ENCODE measurements around the gene NFKBIB. TPM values are rescaled to one million over a fixed set of nuclear protein-coding genes. Genes with fewer than 3 reads are reported as not detected.

The NFKBIB gene
- total RNA-seq, 3 donors from 2014 or later, result 29.9 to 37.2 (median 30.9) TPM

GRCh38 chr19:38862321-38863059 is 37.3 kb upstream of the NFKBIB start:
- H3K9me3 ChIP-seq, result no peaks in the 10 kb centered on the region
- no peak for TF ChIP-seq CTCF (IDR thresholded peaks at IDR 0.05)
- peaks cover 31% of the 10 kb centered on the region for H3K4me1 ChIP-seq (ENCODE audit: low read depth)
- intact Hi-C loops (cut with DNase I, micrococcal nuclease), result no loop called here
- ATAC-seq, result peak; percentile 69
- peak in 1 of 3 donors; percentile 48 for DNase-seq
- no peaks in the 10 kb centered on the region for H3K36me3 ChIP-seq (ENCODE audit: low read depth)
- no peak overlapping the region for H3K4me3 ChIP-seq

GRCh38 chr19:38867171-38867780 is 32.5 kb upstream of the NFKBIB start:
- intact Hi-C loops (cut with DNase I, micrococcal nuclease), result no loop called here
- DNase-seq (no peak), ATAC-seq (no peak)
- H3K9me3 ChIP-seq, result no peaks in the 10 kb centered on the region
- no peak for TF ChIP-seq CTCF (IDR thresholded peaks at IDR 0.05)
- H3K36me3 ChIP-seq (ENCODE audit: low read depth), result no peaks in the 10 kb centered on the region
- H3K4me1 ChIP-seq (ENCODE audit: low read depth), result peaks cover 24% of the 10 kb centered on the region
- no peak overlapping the region for H3K4me3 ChIP-seq

DNA sequence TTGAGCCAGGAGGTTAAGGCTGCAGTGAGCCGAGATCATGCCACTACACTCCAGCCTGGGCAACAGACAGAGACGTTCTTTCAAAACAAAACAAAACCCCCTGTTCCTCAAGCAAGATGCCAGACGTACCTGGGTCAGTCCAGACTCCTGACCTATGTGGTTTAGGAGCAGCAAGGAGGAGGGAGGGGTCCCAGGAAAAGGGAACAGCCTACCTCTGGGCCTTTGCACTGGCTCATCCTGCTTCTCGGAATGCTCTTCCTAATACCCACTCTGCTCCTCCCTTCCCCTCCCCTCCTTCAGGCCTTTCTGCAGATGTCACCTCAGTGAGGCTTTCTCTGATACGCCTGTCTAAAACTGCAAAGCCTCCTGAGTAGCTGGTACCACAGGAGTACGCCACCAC is 31.2 kb upstream of the NFKBIB start:
- Histone ChIP-seq H3K4me1 (ENCODE audit: low read depth) (peaks cover 15% of the 10 kb centered on the region), H3K4me3 (no peak overlapping the region), H3K9me3 (no peaks in the 10 kb centered on the region), H3K36me3 (ENCODE audit: low read depth) (no peaks in the 10 kb centered on the region)
- TF ChIP-seq CTCF (IDR thresholded peaks at IDR 0.05), result no peak
- ATAC-seq, result no peak
- intact Hi-C loops (cut with DNase I, micrococcal nuclease), result no loop called here
- DNase-seq, result no peak

DNA sequence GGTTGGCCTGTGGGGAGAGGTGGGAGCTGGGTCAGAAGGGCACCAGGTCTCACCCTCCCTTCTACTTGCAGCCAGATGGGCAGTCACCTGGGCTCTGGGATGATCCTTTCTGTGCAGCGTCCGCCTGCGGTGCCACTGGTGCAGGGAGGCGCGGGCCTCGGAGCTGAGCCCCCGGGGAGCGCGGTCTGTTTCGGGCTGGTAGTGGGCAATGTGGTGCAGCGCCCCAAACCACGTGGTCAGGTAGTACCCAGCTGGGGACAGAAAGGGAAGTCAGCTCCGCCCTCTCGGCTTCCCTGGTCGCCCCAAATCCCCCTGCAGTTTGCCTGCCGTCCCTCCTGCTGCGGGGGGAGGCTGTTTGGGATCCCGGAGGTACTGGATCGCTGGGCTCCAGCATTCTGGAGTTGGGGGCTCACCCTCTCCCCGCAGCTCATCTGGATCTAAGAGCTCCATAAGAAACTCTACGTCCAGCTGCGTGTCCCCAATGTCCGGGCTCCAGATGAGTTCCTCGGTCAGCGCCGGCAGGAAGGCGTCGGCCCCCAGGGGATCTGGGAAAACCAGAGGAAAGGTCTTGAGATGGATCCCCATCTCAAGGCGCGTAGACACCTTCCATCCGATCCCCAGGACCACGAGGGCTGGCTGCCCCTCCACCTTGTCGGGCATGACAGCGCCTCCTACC is 30.5 kb upstream of the NFKBIB start:
- TF ChIP-seq CTCF (IDR thresholded peaks at IDR 0.05), result no peak
- intact Hi-C loops (cut with DNase I, micrococcal nuclease), result no loop called here
- DNase-seq, result peak; percentile 32 to 82 (median 66)
- Histone ChIP-seq H3K9me3 (no peaks in the 10 kb centered on the region), H3K4me1 (ENCODE audit: low read depth) (peaks cover 11% of the 10 kb centered on the region), H3K36me3 (ENCODE audit: low read depth) (no peaks in the 10 kb centered on the region), H3K4me3 (no peak overlapping the region)
- ATAC-seq, result peak; percentile 16

DNA sequence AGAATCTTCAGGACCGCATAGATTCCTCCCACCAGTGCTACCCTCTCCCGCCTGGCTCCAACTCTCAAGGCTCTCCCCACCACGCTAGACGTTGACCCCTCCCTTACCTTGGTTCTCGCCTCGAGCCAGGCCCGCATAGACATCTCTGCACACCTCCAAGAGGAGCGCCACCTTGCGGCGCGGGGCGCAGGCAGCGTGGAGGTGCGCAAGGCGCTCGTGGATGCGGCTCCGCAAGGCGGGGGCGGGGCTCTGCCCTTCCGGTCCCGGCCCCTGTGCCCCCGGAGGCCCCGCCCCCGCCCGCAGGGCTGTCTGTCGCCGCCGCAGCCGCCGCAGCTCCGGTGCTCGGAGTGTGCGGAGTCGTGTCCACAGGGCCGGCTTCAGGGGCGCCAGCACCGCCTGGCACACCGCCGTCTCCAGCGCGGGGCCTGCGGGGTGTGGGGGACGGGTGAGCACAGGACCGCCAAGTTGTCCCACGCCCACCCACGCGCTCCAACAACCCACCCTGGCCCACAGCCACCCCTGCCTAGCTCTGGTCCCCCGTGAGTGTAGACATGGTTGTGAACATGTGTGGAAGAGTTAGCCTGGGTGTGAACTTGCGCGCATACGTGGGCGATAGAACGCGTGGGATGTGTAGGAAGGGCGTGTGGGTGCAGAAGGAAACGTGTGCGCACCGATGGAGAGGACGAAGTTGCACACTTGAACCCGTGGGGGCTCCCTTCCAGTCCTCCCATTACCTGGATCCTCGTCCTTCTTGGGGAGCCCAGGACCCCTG is 29.7 kb upstream of the NFKBIB start:
- no peak overlapping the region for H3K4me3 ChIP-seq
- peaks cover 7% of the 10 kb centered on the region for H3K4me1 ChIP-seq (ENCODE audit: low read depth)
- H3K9me3 ChIP-seq, result no peaks in the 10 kb centered on the region
- peak; percentile 94 for ATAC-seq
- intact Hi-C loops (cut with DNase I, micrococcal nuclease), result no loop called here
- DNase-seq, result peak; percentile 89 to 95 (median 93)
- H3K36me3 ChIP-seq (ENCODE audit: low read depth), result no peaks in the 10 kb centered on the region
- TF ChIP-seq CTCF (IDR thresholded peaks at IDR 0.05), result peak; percentile 84

Data from mucosa of descending colon (tissue), 3 donors.